B cell (primary cell): Measurements from ENCODE around the gene MOB3B. TPM values are rescaled to one million over a fixed set of nuclear protein-coding genes. Genes with fewer than 3 reads are reported as not detected.

Experiments
- ATAC-seq: fragments of 200-7000 bp; cut with Tn5 transposase; one replicate; pipeline ENCODE4 v1.10.0; 2021; ENCODE audit warnings: low read depth, mild to moderate bottlenecking, moderate number of reproducible peaks, moderate library complexity
- CTCF ChIA-PET: fragments of 350-600 bp; sonication (Branson Sonifier 250); formaldehyde crosslinking; loops from one replicate; lab custom pipeline; 2021; ENCODE audit warnings: antibody characterized with exemption, inconsistent platforms; lab: Charles Lee
- POLR2A ChIA-PET: fragments of 350-600 bp; sonication (Branson Sonifier 250); formaldehyde crosslinking; loops from one replicate; lab custom pipeline; 2021; ENCODE audit warnings: antibody characterized with exemption; lab: Charles Lee
- DNase-seq: peaks from one replicate; pipeline ENCODE4 v3.0.0; 2013
- H2AFZ ChIP-seq: 2 replicates; pipeline ENCODE4 v1.6.1; 2012; ENCODE audit warnings: mild to moderate bottlenecking, low read depth, low read length; ENCODE audit not compliant: insufficient read depth, poor library complexity, severe bottlenecking
- H3K27ac ChIP-seq, 2 donors: 1 replicate in 1 of 2; 2 replicates in 1 of 2; pipeline ENCODE4 v1.5.1; 2012 to 2013; ENCODE audit warnings: low read length in 2 of 2, mild to moderate bottlenecking in 2 of 2, moderate library complexity in 1 of 2
- H3K27me3 ChIP-seq, 4 experiments: fragments of 200-600 bp in 1 of 4; sonication (generic) in 1 of 4; replicated peaks in 1 of 4; 1 replicate in 2 of 4; 2 replicates in 2 of 4; pipeline versions ENCODE4 v1.6.1 to v1.7.0; 2013 to 2016; ENCODE audit warnings: low read length in 3 of 4, mild to moderate bottlenecking in 2 of 4, mixed read lengths in 1 of 4, moderate library complexity in 1 of 4; ENCODE audit not compliant: insufficient read depth in 4 of 4, control insufficient read depth in 3 of 4; ENCODE audit errors: control extremely low read depth in 1 of 4
- H3K36me3 ChIP-seq, 2 experiments: replicated peaks in 1 of 2; 1 replicate in 1 of 2; 2 replicates in 1 of 2; pipeline versions ENCODE4 v1.6.1 to v1.7.1; 2013; ENCODE audit warnings: low read length in 1 of 2; ENCODE audit not compliant: insufficient read depth in 2 of 2, control insufficient read depth in 1 of 2; ENCODE audit errors: control extremely low read depth in 1 of 2, extremely low read depth in 1 of 2
- H3K4me1 ChIP-seq, 2 donors: fragments of 200-600 bp in 1 of 2; sonication (generic) in 1 of 2; 1 replicate in 1 of 2; 2 replicates in 1 of 2; pipeline versions ENCODE4 v1.5.1 to v1.6.1; 2013 to 2017; ENCODE audit warnings: low read length in 2 of 2; ENCODE audit not compliant: control insufficient read depth in 2 of 2, insufficient read depth in 2 of 2
- H3K4me2 ChIP-seq: replicated peaks from 2 replicates; pipeline ENCODE3; 2012; ENCODE audit warnings: mild to moderate bottlenecking, low read depth, low read length; ENCODE audit not compliant: poor library complexity, severe bottlenecking
- H3K4me3 ChIP-seq, 5 experiments: fragments of 200-600 bp in 1 of 5; sonication (generic) in 1 of 5; 1 replicate in 3 of 5; 2 replicates in 2 of 5; pipeline versions ENCODE4 v1.5.1 to v1.7.0; 2011 to 2016; ENCODE audit warnings: low read length in 4 of 5, mild to moderate bottlenecking in 4 of 5, low read depth in 2 of 5, control low read depth in 1 of 5, moderate library complexity in 1 of 5; ENCODE audit not compliant: insufficient read depth in 1 of 5; ENCODE audit errors: control extremely low read depth in 1 of 5, extremely low read depth in 1 of 5
- H3K79me2 ChIP-seq: fragments of 200-600 bp; sonication (generic); one replicate; pipeline ENCODE4 v1.6.0; 2016; ENCODE audit warnings: low read length; ENCODE audit not compliant: control insufficient read depth, insufficient read depth
- H3K9ac ChIP-seq: fragments of 200-600 bp; sonication (generic); 2 replicates; pipeline ENCODE4 v1.6.1; 2017; ENCODE audit warnings: mild to moderate bottlenecking, low read length, moderate library complexity
- H3K9me3 ChIP-seq, 3 donors: one replicate each; pipeline versions ENCODE4 v1.6.1 to v1.7.1; 2013; ENCODE audit warnings: low read length in 2 of 3; ENCODE audit not compliant: control insufficient read depth in 2 of 3, insufficient read depth in 1 of 3; ENCODE audit errors: control extremely low read depth in 1 of 3
- H4K20me1 ChIP-seq: 2 replicates; pipeline ENCODE4 v1.6.0; 2012; ENCODE audit warnings: mild to moderate bottlenecking, low read length; ENCODE audit not compliant: insufficient read depth, control insufficient read depth, poor library complexity, severe bottlenecking
- H3K27ac Mint-ChIP-seq: one replicate; pipeline ENCODE4 v1.8.0; 2021; ENCODE audit warnings: mixed read lengths
- H3K27me3 Mint-ChIP-seq: one replicate; pipeline ENCODE4 v1.8.0; 2021; ENCODE audit warnings: mixed read lengths
- H3K4me1 Mint-ChIP-seq: one replicate; pipeline ENCODE4 v1.8.0; 2021; ENCODE audit warnings: mixed read lengths
- H3K4me3 Mint-ChIP-seq: one replicate; pipeline ENCODE4 v1.8.0; 2021; ENCODE audit warnings: mixed read lengths
- H3K9me3 Mint-ChIP-seq: one replicate; pipeline ENCODE4 v1.8.0; 2022; ENCODE audit warnings: mixed read lengths; ENCODE audit not compliant: insufficient read depth
- EZH2 ChIP-seq: IDR thresholded peaks from 2 replicates; pipeline ENCODE4 v1.6.1; 2012; ENCODE audit warnings: borderline replicate concordance, low read depth, mild to moderate bottlenecking, moderate library complexity, low read length; ENCODE audit not compliant: insufficient read depth, poor library complexity, severe bottlenecking
- WGBS: methylation state at CpG from one replicate; pipeline ENCODE4 v1.1.5; 2013; ENCODE audit warnings: missing lambda C conversion rate; ENCODE audit not compliant: insufficient coverage; 5-methylcytosine and 5-hydroxymethylcytosine counted together
- intact Hi-C: fragments of 100-400 bp; cut with micrococcal nuclease; formaldehyde crosslinking; loops from one replicate; pipeline ENCODE4 v1.10.0; 2022
- polyA plus RNA-seq: library from polyadenylated mRNA; depleted of rRNA; stranded (reverse); fragments of >200 nt; gene quantifications from 2 replicates; pipeline ENCODE4 v1.2.3, GENCODE V29; 2012
- total RNA-seq, 2 donors: library from RNA; stranded (reverse); fragments of 120-200 nt in 1 of 2; gene quantifications; 1 replicate in 1 of 2; 2 replicates in 1 of 2; pipeline versions ENCODE4 v1.2.3 to v1.2.4, GENCODE V29; 2013 to 2022
- TF ChIP-seq, protein P1 (sequence below): fragments of 200-600 bp; IDR thresholded peaks from one replicate; pipeline ENCODE4 v1.8.0; 2022; ENCODE audit warnings: antibody characterized with exemption, mild to moderate bottlenecking

MOB3B gene
- total and polyA plus RNA-seq, 2 donors (not counting 1 experiment from before 2014, with no cell fraction given) = 7.3 to 7.9 TPM

- ChIA-PET CTCF (no interaction called here), POLR2A (no interaction called here)
- Mint-ChIP-seq H3K4me3 (no peak overlapping the region), H3K9me3 (no peaks in the 10 kb centered on the region), H3K4me1 (peaks cover 8% of the 10 kb centered on the region), H3K27me3 (no peaks in the 10 kb centered on the region), H3K27ac (no peak overlapping the region)
- peaks cover 0 to 11% of the 10 kb centered on the region in 2 donors for H3K4me1 ChIP-seq
- H3K9ac ChIP-seq = no peak overlapping the region
- H4K20me1 ChIP-seq = peaks cover 6% of the 10 kb centered on the region
- H3K36me3 ChIP-seq = peaks cover 0 to 9% of the 10 kb centered on the region in 2 experiments
- intact Hi-C loops = loop anchor here (10.0 kb wide), 1 partner anchor 55 kb away; no protein-coding TSS in a partner anchor
- no peak overlapping the region for H3K27ac ChIP-seq
- DNase-seq (no peak), ATAC-seq (no peak)
- H3K79me2 ChIP-seq = peaks cover 19% of the 10 kb centered on the region
- no peak overlapping the region for H3K4me2 ChIP-seq
- H3K27me3 ChIP-seq = no peaks in the 10 kb centered on the region
- TF ChIP-seq, protein P1, sequence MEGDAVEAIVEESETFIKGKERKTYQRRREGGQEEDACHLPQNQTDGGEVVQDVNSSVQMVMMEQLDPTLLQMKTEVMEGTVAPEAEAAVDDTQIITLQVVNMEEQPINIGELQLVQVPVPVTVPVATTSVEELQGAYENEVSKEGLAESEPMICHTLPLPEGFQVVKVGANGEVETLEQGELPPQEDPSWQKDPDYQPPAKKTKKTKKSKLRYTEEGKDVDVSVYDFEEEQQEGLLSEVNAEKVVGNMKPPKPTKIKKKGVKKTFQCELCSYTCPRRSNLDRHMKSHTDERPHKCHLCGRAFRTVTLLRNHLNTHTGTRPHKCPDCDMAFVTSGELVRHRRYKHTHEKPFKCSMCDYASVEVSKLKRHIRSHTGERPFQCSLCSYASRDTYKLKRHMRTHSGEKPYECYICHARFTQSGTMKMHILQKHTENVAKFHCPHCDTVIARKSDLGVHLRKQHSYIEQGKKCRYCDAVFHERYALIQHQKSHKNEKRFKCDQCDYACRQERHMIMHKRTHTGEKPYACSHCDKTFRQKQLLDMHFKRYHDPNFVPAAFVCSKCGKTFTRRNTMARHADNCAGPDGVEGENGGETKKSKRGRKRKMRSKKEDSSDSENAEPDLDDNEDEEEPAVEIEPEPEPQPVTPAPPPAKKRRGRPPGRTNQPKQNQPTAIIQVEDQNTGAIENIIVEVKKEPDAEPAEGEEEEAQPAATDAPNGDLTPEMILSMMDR = no peak
- no peak for TF ChIP-seq EZH2
- no peak overlapping the region for H2AFZ ChIP-seq
- H3K9me3 ChIP-seq = no peaks in the 10 kb centered on the region
- WGBS = 98% methylated on average over 5 of the region's 11 CpGs
- no peak overlapping the region for H3K4me3 ChIP-seq
Observed at GRCh38 chr9:27339661-27340284, 189.8 kb downstream of the MOB3B start.

- Histone ChIP-seq H3K27ac (no peak overlapping the region), H3K4me1 (peaks cover 3 to 14% of the 10 kb centered on the region in 2 donors), H3K4me2 (no peak overlapping the region), H3K27me3 (no peaks in the 10 kb centered on the region), H3K79me2 (peaks cover 10% of the 10 kb centered on the region), H3K36me3 (peaks cover 0 to 9% of the 10 kb centered on the region in 2 experiments), H2AFZ (no peak overlapping the region), H3K4me3 (no peak overlapping the region), H4K20me1 (no peaks in the 10 kb centered on the region), H3K9me3 (no peaks in the 10 kb centered on the region), H3K9ac (no peak overlapping the region)
- DNase-seq = no peak
- Mint-ChIP-seq H3K4me1 (peaks cover 9% of the 10 kb centered on the region), H3K4me3 (no peak overlapping the region), H3K27me3 (no peaks in the 10 kb centered on the region), H3K27ac (peak overlapping the region; percentile 51), H3K9me3 (no peaks in the 10 kb centered on the region)
- 85% methylated on average over 5 of the region's 9 CpGs for whole genome bisulfite sequencing
- ATAC-seq = no peak
- TF ChIP-seq, protein P1 = no peak
- TF ChIP-seq EZH2 = no peak
- intact Hi-C loops = no loop called here
- ChIA-PET POLR2A (no interaction called here), CTCF (interaction anchor here (1.1 to 10.0 kb wide), 2 partner anchors 99 to 193 kb away, joined by 3 to 395 read pairs; partner anchors contain the start of genes IFNK and MOB3B)
Observed at GRCh38 chr9:27338527-27338903, 191.1 kb downstream of the MOB3B start.
